MM.1S (cell line): ENCODE results near the gene FRAS1.

Source experiments
- DNase-seq: peaks from one replicate; pipeline ENCODE4 v3.0.0-alpha.2; 2015
- H2AFZ ChIP-seq: fragments of 300-600 bp; sonication (generic); 2 replicates; pipeline ENCODE4 v1.6.0; 2016; ENCODE audit warnings: antibody characterized with exemption, low read length
- H3F3A ChIP-seq: fragments of 300-600 bp; sonication (generic); 2 replicates; pipeline ENCODE4 v1.6.1; 2016; ENCODE audit warnings: mild to moderate bottlenecking, antibody characterized with exemption, low read length, moderate library complexity, mixed read lengths; ENCODE audit not compliant: insufficient read depth
- H3K27ac ChIP-seq: fragments of 300-600 bp; sonication (generic); 2 replicates; pipeline ENCODE4 v1.5.1; 2016; ENCODE audit warnings: mild to moderate bottlenecking, low read length
- H3K27me3 ChIP-seq: fragments of 300-600 bp; sonication (generic); replicated peaks from 2 replicates; pipeline ENCODE4 v1.6.0; 2016; ENCODE audit warnings: low read length; ENCODE audit not compliant: insufficient read depth
- H3K36me3 ChIP-seq: fragments of 300-600 bp; sonication (generic); replicated peaks from 2 replicates; pipeline ENCODE4 v1.6.1; 2016; ENCODE audit warnings: mild to moderate bottlenecking, low read length, mixed read lengths; ENCODE audit not compliant: insufficient read depth
- H3K4me1 ChIP-seq: fragments of 300-600 bp; sonication (generic); 2 replicates; pipeline ENCODE4 v1.6.1; 2016; ENCODE audit warnings: low read length, mixed read lengths
- H3K4me2 ChIP-seq: fragments of 300-600 bp; sonication (generic); 2 replicates; pipeline ENCODE4 v1.6.0; 2016; ENCODE audit warnings: low read depth, low read length
- H3K4me3 ChIP-seq: fragments of 300-600 bp; sonication (generic); 2 replicates; pipeline ENCODE4 v1.5.1; 2016; ENCODE audit warnings: low read length, mixed read lengths
- H3K79me2 ChIP-seq: fragments of 300-600 bp; sonication (generic); 2 replicates; pipeline ENCODE4 v1.6.1; 2016; ENCODE audit warnings: mixed run types, low read length, mixed read lengths
- H3K9ac ChIP-seq: fragments of 300-600 bp; sonication (generic); 2 replicates; pipeline ENCODE4 v1.6.1; 2016; ENCODE audit warnings: low read length, mixed read lengths
- H3K9me2 ChIP-seq: fragments of 300-600 bp; sonication (generic); replicated peaks from 2 replicates; pipeline ENCODE4 v1.6.1; 2016; ENCODE audit warnings: mild to moderate bottlenecking, low read length, mixed read lengths; ENCODE audit not compliant: insufficient read depth
- H3K9me3 ChIP-seq: fragments of 300-600 bp; sonication (generic); replicated peaks from 2 replicates; pipeline ENCODE4 v1.6.1; 2016; ENCODE audit warnings: mild to moderate bottlenecking, low read length, mixed read lengths; ENCODE audit not compliant: insufficient read depth
- H4K20me1 ChIP-seq: fragments of 300-600 bp; sonication (generic); 2 replicates; pipeline ENCODE4 v1.6.1; 2016; ENCODE audit warnings: mild to moderate bottlenecking, low read length, moderate library complexity, mixed read lengths; ENCODE audit not compliant: insufficient read depth
- EZH2 ChIP-seq: fragments of 300-600 bp; sonication (generic); optimal IDR thresholded peaks from 2 replicates; pipeline ENCODE3; 2017; ENCODE audit warnings: low read depth, mild to moderate bottlenecking, antibody characterized with exemption, low read length, mixed read lengths
- EZH2phosphoT487 ChIP-seq: fragments of 300-600 bp; sonication (generic); IDR thresholded peaks from 2 replicates; pipeline ENCODE4 v1.6.1; 2018; ENCODE audit warnings: antibody characterized with exemption, low read length
- TF ChIP-seq, protein P1 (sequence below): fragments of 300-600 bp; sonication (generic); IDR thresholded peaks from 2 replicates; pipeline ENCODE4 v1.5.1; 2016; ENCODE audit warnings: antibody characterized with exemption, low read length, mixed read lengths

Gene FRAS1

DNA sequence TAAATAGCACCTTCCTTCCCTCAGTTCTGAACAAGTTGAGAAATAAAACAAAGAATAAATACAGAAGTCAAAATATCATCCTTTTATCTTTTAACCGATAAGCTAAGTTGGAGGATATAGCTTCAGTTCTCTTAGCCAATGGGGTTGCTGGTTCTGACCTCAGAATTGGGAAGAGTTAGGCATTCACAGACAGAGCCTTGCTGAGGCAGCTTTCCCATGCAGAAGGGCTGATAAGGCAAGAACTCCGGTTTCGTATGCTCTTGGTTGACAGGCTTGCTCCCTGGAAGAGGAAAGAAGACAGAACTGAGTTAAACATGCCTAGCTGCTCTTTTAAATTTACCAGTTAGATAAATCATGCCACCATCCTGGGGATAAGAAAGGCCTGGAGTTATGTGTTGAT is 17.6 kb downstream of the FRAS1 start:
- Histone ChIP-seq H3K4me1 (no peaks in the 10 kb centered on the region), H3K9me2 (no peaks in the 10 kb centered on the region), H3K27me3 (no peaks in the 10 kb centered on the region), H4K20me1 (no peaks in the 10 kb centered on the region), H3K36me3 (no peaks in the 10 kb centered on the region), H3F3A (no peaks in the 10 kb centered on the region), H3K9ac (no peak overlapping the region), H3K9me3 (no peaks in the 10 kb centered on the region), H3K4me2 (no peak overlapping the region), H2AFZ (no peak overlapping the region), H3K79me2 (no peaks in the 10 kb centered on the region), H3K4me3 (no peak overlapping the region), H3K27ac (no peak overlapping the region)
- no peak for TF ChIP-seq EZH2
- no peak for TF ChIP-seq EZH2phosphoT487
- TF ChIP-seq, protein P1, sequence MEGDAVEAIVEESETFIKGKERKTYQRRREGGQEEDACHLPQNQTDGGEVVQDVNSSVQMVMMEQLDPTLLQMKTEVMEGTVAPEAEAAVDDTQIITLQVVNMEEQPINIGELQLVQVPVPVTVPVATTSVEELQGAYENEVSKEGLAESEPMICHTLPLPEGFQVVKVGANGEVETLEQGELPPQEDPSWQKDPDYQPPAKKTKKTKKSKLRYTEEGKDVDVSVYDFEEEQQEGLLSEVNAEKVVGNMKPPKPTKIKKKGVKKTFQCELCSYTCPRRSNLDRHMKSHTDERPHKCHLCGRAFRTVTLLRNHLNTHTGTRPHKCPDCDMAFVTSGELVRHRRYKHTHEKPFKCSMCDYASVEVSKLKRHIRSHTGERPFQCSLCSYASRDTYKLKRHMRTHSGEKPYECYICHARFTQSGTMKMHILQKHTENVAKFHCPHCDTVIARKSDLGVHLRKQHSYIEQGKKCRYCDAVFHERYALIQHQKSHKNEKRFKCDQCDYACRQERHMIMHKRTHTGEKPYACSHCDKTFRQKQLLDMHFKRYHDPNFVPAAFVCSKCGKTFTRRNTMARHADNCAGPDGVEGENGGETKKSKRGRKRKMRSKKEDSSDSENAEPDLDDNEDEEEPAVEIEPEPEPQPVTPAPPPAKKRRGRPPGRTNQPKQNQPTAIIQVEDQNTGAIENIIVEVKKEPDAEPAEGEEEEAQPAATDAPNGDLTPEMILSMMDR, result no peak
- no peak for DNase-seq

GRCh38 chr4:78075986-78076385 is 18.9 kb downstream of the FRAS1 start:
- no peaks in the 10 kb centered on the region for H3K27me3 ChIP-seq
- H4K20me1 ChIP-seq, result no peaks in the 10 kb centered on the region
- no peaks in the 10 kb centered on the region for H3K4me1 ChIP-seq
- no peak for TF ChIP-seq EZH2phosphoT487
- no peak for TF ChIP-seq EZH2
- TF ChIP-seq, protein P1, result no peak
- no peaks in the 10 kb centered on the region for H3K9me3 ChIP-seq
- no peak overlapping the region for H2AFZ ChIP-seq
- H3K4me3 ChIP-seq, result no peak overlapping the region
- no peaks in the 10 kb centered on the region for H3K9me2 ChIP-seq
- H3K79me2 ChIP-seq, result no peaks in the 10 kb centered on the region
- H3K27ac ChIP-seq, result no peak overlapping the region
- no peak overlapping the region for H3K9ac ChIP-seq
- no peaks in the 10 kb centered on the region for H3K36me3 ChIP-seq
- no peak overlapping the region for H3K4me2 ChIP-seq
- DNase-seq, result no peak
- no peaks in the 10 kb centered on the region for H3F3A ChIP-seq

DNA sequence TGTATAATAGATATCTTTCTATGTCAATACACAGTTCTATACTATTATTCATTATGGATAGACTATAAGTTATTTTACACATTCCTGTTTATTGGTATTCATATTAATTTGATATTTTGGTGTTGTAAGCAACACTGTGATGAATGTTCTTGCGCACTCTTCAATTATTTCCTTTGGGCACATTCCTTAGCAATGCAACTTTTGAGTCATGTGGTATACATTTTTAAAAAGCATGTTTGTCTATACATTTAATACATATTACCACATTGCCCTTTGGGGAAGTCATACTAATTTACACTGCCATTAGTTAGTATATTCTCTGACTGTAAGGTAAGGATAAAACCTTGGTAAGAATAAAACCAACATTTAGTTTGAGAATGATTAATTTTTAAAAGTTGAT is 21.0 kb downstream of the FRAS1 start:
- no peaks in the 10 kb centered on the region for H3K9me2 ChIP-seq
- H3K79me2 ChIP-seq, result no peaks in the 10 kb centered on the region
- H3K9ac ChIP-seq, result no peak overlapping the region
- H4K20me1 ChIP-seq, result no peaks in the 10 kb centered on the region
- H3K9me3 ChIP-seq, result no peaks in the 10 kb centered on the region
- no peak overlapping the region for H3K27ac ChIP-seq
- no peak for DNase-seq
- no peaks in the 10 kb centered on the region for H3K4me1 ChIP-seq
- TF ChIP-seq, protein P1, result no peak
- TF ChIP-seq EZH2, result no peak
- no peak for TF ChIP-seq EZH2phosphoT487
- H3K4me2 ChIP-seq, result no peak overlapping the region
- H3F3A ChIP-seq, result no peaks in the 10 kb centered on the region
- H3K36me3 ChIP-seq, result no peaks in the 10 kb centered on the region
- H2AFZ ChIP-seq, result no peak overlapping the region
- no peaks in the 10 kb centered on the region for H3K27me3 ChIP-seq
- H3K4me3 ChIP-seq, result no peak overlapping the region
